Muscle of arm (tissue), 12 donors: ENCODE measurements around the gene CD200R1L. TPM values are rescaled to one million over a fixed set of nuclear protein-coding genes. Genes with fewer than 3 reads are reported as not detected.

Experiments used
- DNase-seq: peaks from one replicate; pipeline ENCODE4 v3.0.0-alpha.2; 2013
- polyA plus RNA-seq, 12 donors: library from polyadenylated mRNA; unstranded; fragments of 120-200 nt; gene quantifications; one replicate each; pipeline ENCODE4 v1.2.1, GENCODE V29; 2013; ENCODE audit not compliant: insufficient read length in 12 of 12

CD200R1L gene
- polyA plus RNA-seq, 12 donors = not detected

GRCh38 chr3:112791736-112792135 lies 54.9 kb downstream of the CD200R1L start:
- no peak for DNase-seq

- DNase-seq = no peak
Measured at GRCh38 chr3:112789787-112790186, 56.9 kb downstream of the CD200R1L start.

GRCh38 chr3:112786881-112787579 lies 59.6 kb downstream of the CD200R1L start:
- DNase-seq = no peak

GRCh38 chr3:112786002-112786590 lies 60.6 kb downstream of the CD200R1L start:
- no peak for DNase-seq

DNA sequence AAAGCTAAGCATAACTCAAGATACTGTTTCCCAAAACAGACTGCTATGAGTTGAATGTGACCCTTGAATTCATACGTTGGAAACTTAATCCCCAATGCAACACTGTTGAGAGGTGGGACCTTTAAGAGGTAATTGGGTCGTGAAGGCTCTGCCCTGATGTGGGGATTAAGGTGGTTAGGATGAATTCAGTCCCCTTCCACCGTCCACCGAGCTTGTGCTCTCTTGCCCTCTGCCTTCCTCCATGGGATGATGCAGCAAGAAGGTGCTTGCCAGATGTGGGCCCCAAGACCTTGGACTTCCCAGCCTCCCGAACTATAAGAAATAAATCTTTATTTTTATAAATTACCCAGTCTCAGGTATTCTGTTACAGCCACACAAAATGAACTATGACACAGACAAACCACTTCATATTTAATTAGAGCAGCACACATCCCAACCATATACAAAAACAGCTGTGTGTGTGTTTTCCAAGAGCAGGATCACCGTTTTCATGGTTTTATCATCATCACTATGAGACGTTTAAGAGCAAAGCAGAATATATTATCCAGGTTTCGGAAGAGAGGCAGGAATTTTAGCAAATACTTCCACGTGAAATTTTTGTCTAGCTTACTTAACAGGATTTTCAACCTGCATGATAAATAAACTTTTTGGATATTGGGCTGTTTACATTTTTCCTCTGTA lies 61.2 kb downstream of the CD200R1L start:
- DNase-seq = no peak

GRCh38 chr3:112782491-112782890 lies 64.2 kb downstream of the CD200R1L start:
- no peak for DNase-seq

- no peak for DNase-seq
Measured at GRCh38 chr3:112781599-112781998, 65.1 kb downstream of the CD200R1L start.

- DNase-seq = no peak
Measured at GRCh38 chr3:112779558-112780480, 66.8 kb downstream of the CD200R1L start.

DNA sequence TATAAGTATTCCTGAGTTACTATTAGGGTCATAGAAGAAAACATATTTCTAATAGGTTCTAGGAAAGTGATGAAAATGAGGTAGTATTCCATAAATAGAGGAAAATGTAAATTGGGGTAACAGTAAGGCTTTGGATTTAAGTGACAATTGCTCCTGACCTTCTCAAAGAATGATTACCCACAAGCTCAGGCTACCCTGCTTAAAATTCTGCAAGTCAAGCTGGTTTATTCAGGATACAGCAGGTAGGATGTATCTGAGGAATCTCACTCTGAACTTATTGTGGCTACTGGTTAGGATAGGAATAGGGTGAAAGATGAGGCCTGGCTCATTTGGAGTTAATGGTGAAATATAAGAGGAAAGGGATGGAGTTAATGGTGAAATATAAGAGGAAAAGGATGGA lies 67.7 kb downstream of the CD200R1L start:
- no peak for DNase-seq

GRCh38 chr3:112778353-112778948 lies 68.2 kb downstream of the CD200R1L start:
- no peak for DNase-seq

DNA sequence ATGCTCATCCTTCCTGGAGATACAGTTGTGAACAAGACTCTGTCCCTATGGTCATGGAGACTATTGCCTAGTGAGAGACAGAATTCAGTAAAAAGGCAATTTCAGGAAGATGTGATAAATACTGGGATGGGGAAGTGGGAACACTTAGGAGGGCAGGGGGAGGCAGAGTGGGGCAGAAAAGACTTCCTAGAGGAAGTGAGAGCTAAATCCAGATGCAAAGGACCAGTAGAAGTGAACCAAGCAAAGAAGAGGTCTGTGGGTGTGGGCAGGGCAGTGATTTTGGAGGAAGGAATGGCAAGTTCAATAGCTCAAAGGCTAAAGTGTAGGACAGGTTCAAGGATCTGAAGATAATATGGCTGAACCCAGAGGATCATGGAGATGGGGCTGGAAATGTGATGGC lies 68.9 kb downstream of the CD200R1L start:
- no peak for DNase-seq

DNA sequence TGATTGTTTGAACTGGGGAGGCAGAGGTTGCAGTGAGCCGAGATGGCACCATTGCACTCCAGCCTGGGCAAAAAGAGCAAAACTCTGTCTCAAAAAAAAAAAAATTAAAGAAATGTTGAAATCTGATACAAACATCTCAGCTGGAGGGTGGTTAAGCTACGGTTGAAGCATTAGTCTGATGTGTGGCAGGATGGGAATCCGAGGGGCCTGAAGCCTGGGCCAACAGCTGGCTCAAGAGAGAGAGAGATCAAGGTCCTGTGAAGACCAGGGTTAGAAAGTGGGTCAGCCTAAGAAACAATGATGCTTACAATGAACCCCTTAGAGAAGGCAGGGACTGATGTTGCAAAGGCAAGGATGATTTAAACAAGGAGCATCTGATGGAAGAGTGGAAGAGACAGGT lies 69.8 kb downstream of the CD200R1L start:
- no peak for DNase-seq

- no peak for DNase-seq
Measured at GRCh38 chr3:112776000-112776399, 70.7 kb downstream of the CD200R1L start.

DNA sequence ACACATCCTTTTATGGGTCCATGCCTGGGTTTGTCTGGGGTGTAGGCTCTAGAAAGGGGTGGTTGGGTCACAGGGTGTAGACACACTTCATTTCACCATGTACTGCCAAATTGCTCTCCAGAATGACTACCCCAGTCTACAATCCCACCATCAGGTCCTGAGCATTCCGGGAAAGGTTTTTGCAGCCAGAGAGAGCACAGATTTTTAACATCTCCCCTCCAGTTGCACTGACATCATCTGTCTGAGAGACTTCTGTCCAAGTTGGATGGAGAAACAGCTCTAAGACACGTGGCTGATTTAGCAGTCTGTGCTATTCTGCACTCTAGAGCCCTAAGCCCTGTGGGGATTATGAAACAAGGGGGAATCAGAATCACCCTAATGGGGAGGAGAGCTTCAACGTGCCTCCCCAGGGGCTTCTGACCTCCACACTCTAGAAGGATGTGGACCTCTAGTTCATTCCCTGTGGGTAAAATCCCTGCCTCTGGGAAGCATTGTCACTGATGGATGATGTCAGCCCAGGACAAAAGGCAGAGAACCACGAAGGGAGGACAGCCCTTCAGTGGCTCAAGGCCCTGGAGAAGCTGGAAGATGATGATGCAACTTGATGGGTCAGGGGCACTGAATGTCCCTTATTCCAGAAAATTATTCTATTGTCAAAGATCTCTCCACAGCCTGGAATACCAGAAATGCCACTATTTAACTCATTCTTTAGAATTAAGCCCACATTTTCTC lies 71.5 kb downstream of the CD200R1L start:
- no peak for DNase-seq

DNA sequence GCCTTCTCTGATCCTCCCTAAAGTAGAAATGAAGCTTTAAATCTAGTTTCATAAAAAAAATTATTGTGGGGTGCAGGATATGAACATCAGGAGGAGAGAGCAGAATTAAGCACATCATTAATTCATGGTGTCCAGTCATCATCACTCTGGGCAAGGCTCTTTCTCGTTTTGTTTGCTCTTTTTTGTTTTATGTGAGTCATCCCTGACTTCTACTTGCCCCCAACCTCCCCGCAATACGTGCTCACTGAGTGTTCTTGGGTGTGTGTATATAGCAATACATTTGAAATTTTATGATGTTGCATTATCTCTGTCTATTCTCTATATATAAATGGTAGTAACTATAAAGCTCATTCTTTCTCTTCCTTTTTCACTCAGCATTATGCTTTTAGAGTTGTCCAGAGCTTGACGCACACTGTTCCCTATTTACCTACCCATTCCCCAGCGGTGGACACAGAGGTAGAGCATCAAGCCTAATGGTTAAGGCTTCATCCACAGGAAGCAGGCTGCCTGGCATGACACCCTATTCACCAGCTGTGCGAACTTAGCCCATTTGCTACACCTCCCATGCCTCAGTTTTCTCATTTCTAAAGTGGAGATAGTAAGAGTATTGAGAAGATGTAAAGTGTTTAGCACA lies 72.3 kb downstream of the CD200R1L start:
- DNase-seq = no peak

DNA sequence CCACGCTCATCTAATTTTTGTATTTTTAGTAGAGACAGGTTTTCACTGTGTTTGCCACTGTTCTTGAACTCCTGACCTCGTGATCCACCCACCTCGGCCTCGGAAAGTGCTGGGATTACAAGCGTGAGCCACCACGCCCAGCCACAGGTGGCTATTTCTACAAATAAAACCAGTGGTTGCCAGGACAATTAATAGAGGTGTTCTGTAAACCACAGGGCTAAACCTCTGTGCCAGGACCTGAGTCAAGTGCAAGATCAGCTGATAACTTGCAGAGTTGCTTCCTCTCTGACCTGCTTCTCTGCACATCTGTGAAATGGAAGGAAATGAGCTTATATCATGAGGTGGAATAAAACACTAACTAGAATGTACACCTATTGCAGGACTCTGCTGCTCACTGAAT lies 72.8 kb downstream of the CD200R1L start:
- no peak for DNase-seq

- no peak for DNase-seq
Measured at GRCh38 chr3:112770951-112771350, 75.7 kb downstream of the CD200R1L start.

GRCh38 chr3:112770032-112770626 lies 76.5 kb downstream of the CD200R1L start:
- DNase-seq = no peak

DNA sequence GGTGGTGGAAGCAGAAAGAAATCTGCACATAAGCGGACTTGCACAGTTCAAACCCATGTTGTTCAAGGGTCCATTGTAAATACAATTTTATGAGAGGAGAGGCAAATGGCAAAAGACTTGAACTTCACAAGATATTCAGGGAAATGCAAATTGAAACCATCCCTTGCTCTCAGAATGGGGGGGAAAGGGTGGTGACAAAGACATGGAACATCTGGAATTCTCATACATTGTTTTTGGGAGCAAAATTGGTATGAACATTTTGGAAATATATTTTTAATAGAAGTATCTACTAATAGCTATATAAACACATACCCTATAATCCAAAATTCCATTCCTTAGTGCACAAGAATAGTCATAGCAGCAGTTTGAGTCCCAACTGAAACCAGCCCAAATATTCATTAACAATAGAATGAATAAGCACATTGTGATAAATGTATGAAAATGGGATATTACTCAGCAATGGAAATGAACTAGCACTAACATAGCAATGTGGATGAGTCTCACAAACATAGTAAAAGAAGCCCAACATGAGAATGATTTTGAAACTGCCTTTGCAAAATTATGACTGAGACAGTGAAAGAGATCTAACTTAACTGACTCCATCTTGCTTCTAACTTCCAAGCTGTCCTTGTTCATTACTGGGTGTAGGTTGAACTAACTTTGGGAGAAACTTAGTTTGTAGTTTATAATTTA lies 77.2 kb downstream of the CD200R1L start:
- DNase-seq = no peak
